Right atrium auricular region (tissue), 2 donors: ENCODE results near the gene DENND4C. TPM values are rescaled to one million over a fixed set of nuclear protein-coding genes. Genes with fewer than 3 reads are reported as not detected.

ENCODE experiments used
- DNase-seq: peaks from one replicate; pipeline ENCODE4 v3.0.0-alpha.2; 2019; ENCODE audit warnings: low spot score
- H3K27ac ChIP-seq, 2 donors: fragments of 200-600 bp; sonication (generic); 1 replicate in 1 of 2; 2 replicates in 1 of 2; pipeline ENCODE4 v1.5.1; 2016 to 2019
- H3K27me3 ChIP-seq, 2 donors: fragments of 200-600 bp; sonication (generic); one replicate each; pipeline versions ENCODE4 v1.5.1 to v1.6.0; 2017 to 2019
- H3K36me3 ChIP-seq: fragments of 200-600 bp; sonication (generic); one replicate; pipeline ENCODE4 v1.5.1; 2016
- H3K4me1 ChIP-seq, 2 donors: fragments of 200-600 bp; sonication (generic); one replicate each; pipeline versions ENCODE4 v1.5.1 to v1.6.0; 2017 to 2019
- H3K4me3 ChIP-seq, 2 donors: fragments of 200-600 bp; sonication (generic); 1 replicate in 1 of 2; 2 replicates in 1 of 2; pipeline ENCODE4 v1.5.1; 2017 to 2019; ENCODE audit warnings: mild to moderate bottlenecking in 1 of 2, moderate library complexity in 1 of 2
- H3K9me3 ChIP-seq, 2 donors: fragments of 200-600 bp; sonication (generic); one replicate each; pipeline ENCODE4 v1.5.1; 2019
- CTCF ChIP-seq, 2 donors: fragments of 200-600 bp; sonication (generic); IDR thresholded peaks; one replicate each; pipeline ENCODE4 v1.5.1; 2019; ENCODE audit warnings: antibody characterized with exemption in 2 of 2
- total RNA-seq, 2 donors: library from RNA; depleted of rRNA; stranded (reverse); fragments of >200 nt; gene quantifications; one replicate each; pipeline ENCODE4 v1.1.0, GENCODE V29; 2016

Gene DENND4C
- total RNA-seq, 2 donors from 2014 or later: 53.7 to 55.4 TPM

GRCh38 chr9:19303216-19303615, 72.7 kb downstream of the DENND4C start:
- DNase-seq: no peak
- no peaks in the 10 kb centered on the region for H3K27me3 ChIP-seq
- H3K4me3 ChIP-seq: no peak overlapping the region
- no peaks in the 10 kb centered on the region for H3K4me1 ChIP-seq
- no peaks in the 10 kb centered on the region for H3K9me3 ChIP-seq
- H3K36me3 ChIP-seq: peaks cover 61% of the 10 kb centered on the region
- H3K27ac ChIP-seq: no peak overlapping the region
- TF ChIP-seq CTCF (IDR thresholded peaks at IDR 0.05): no peak

GRCh38 chr9:19306568-19306967, 76.1 kb downstream of the DENND4C start:
- H3K4me3 ChIP-seq: no peak overlapping the region
- TF ChIP-seq CTCF (IDR thresholded peaks at IDR 0.05): no peak
- H3K36me3 ChIP-seq: peaks cover 43% of the 10 kb centered on the region
- DNase-seq: no peak
- H3K27ac ChIP-seq: no peak overlapping the region
- no peaks in the 10 kb centered on the region for H3K9me3 ChIP-seq
- H3K27me3 ChIP-seq: no peaks in the 10 kb centered on the region
- no peaks in the 10 kb centered on the region for H3K4me1 ChIP-seq

DNA sequence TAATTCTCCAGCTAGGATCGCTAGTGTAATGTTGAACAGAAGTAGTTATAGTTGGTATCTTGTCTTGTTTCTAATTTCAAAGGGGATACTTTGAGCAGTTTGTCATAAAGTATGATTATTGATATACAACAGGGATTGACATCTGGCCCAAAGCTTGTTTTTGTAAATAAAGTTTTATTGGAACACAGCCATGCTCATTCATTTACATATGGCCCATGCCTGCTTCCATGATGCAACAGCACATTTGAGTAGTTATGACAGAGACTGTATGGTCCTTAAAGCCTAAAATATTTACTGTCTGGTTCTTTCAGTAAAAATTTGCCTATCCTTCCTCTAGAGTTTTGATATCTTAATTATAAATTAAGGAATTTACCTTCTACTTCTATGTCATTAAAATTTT, 79.8 kb downstream of the DENND4C start:
- H3K4me1 ChIP-seq: no peaks in the 10 kb centered on the region
- TF ChIP-seq CTCF (IDR thresholded peaks at IDR 0.05): no peak
- no peak for DNase-seq
- peaks cover 24% of the 10 kb centered on the region for H3K36me3 ChIP-seq
- H3K27me3 ChIP-seq: no peaks in the 10 kb centered on the region
- no peaks in the 10 kb centered on the region for H3K9me3 ChIP-seq
- no peak overlapping the region for H3K4me3 ChIP-seq
- H3K27ac ChIP-seq: no peak overlapping the region

DNA sequence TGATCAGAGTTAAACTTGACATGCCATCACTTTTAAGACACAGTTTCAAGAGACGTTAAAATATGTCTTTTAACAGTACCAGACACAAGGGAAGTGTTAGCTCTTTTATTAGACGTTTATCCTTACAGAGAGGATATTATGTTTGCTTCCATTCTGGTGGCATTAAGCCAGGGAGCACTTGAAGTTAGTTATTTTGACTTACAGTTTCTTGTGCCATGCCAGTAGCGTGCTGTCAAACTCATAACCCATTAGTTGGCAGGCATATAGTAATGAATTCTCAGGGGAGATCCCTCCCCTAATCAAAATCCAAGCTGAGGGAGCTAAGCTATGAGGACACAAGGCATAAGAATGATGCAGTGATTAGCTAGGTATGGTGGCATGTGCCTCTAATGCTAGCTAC, 83.1 kb downstream of the DENND4C start:
- Histone ChIP-seq H3K4me3 (no peak overlapping the region), H3K36me3 (peaks cover 21% of the 10 kb centered on the region), H3K4me1 (no peaks in the 10 kb centered on the region), H3K27me3 (no peaks in the 10 kb centered on the region), H3K9me3 (no peaks in the 10 kb centered on the region), H3K27ac (no peak overlapping the region)
- no peak for TF ChIP-seq CTCF (IDR thresholded peaks at IDR 0.05)
- DNase-seq: no peak

DNA sequence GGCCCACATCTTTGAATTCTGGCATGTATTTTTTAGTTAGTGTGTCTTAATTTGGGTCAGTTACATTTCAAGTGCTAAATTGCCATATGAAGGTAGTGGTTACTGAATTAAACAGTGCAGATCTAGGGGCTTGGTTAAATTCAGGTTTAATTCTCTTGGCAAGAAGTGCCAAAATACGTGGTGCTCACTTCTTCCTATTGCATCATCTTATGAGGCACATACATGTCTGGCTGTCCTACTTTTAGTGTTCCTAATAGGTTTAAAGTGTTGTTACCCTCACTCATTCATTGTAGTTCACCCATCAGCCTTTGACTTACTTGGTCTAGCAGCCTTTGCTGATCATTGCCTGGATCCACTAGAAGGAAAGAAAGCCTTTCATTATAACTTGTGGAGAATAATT, 90.0 kb downstream of the DENND4C start:
- Histone ChIP-seq H3K27me3 (no peaks in the 10 kb centered on the region), H3K4me1 (no peaks in the 10 kb centered on the region), H3K36me3 (peaks cover 37% of the 10 kb centered on the region), H3K27ac (no peak overlapping the region), H3K9me3 (no peaks in the 10 kb centered on the region), H3K4me3 (no peak overlapping the region)
- no peak for TF ChIP-seq CTCF (IDR thresholded peaks at IDR 0.05)
- DNase-seq: no peak

- no peak overlapping the region for H3K27ac ChIP-seq
- no peak for DNase-seq
- H3K9me3 ChIP-seq: no peaks in the 10 kb centered on the region
- H3K27me3 ChIP-seq: no peaks in the 10 kb centered on the region
- H3K4me3 ChIP-seq: no peak overlapping the region
- TF ChIP-seq CTCF (IDR thresholded peaks at IDR 0.05): no peak
- no peaks in the 10 kb centered on the region for H3K4me1 ChIP-seq
- H3K36me3 ChIP-seq: peaks cover 51% of the 10 kb centered on the region
These were observed 101.4 kb downstream of the DENND4C start for GRCh38 chr9:19331877-19332276.
